Activated naive CD4-positive, alpha-beta T cell (primary cell): ENCODE results near the gene PHKB.
"Not testable (repeated sequence)": the region's sequence is repeated elsewhere in the genome, so short reads cannot be mapped to it uniquely, and the experiment has no call there.

ENCODE experiments used
- DNase-seq, 4 experiments: peaks; one replicate each; lab custom pipeline; 2025; lab: John Stamatoyannopoulos, UW

Gene PHKB

DNA sequence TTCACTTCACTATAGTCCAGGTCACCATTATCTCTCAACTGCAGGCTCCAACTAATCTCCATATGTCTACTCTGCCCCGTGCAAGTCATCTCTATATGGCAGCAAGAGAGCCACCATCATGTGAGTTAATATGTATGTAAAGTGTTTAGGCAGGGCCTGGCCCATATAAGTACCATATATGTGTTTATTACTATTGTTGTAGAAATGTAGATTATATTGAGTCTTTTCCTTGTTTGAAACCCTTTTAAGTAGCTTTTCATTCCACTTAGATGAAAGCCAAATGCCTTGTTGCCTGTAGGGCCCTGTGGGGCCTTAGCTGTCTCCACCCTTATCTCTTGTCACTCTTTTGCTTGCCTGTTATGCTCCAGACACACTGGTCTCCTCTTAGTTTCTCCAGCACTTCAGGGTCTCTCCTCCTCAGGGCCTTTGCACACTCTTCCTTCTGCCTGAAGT, 164.0 kb downstream of the PHKB start:
- DNase-seq, result no peak

- DNase-seq, result no peak
These were observed 165.1 kb downstream of the PHKB start for GRCh38 chr16:47626246-47626645.

DNA sequence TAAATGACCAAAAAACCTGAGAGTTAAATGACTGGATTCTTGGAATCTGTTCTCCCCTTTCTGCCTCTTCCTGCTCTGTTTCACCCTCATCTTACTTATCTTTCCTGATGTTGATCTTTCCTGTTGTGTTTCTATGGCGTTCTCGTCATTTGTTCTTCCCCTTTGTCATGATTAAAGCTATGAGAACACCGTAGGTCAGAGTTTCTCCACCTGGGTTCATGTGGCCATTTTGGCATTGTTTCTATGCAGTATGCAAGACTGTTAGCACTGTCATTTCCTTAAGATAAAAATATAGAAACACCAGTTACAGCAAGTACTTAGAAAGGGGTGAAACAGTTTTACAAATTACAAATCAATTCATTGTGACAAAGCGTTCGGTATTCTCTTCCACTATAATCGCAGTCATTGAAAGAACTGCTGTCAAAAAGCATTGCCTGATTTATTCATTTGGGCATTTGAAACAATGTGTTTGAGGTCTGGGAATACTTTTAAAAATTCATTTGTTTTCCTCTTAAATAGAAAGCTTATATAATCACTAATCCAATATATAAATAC, 166.0 kb downstream of the PHKB start:
- DNase-seq, result no peak

DNA sequence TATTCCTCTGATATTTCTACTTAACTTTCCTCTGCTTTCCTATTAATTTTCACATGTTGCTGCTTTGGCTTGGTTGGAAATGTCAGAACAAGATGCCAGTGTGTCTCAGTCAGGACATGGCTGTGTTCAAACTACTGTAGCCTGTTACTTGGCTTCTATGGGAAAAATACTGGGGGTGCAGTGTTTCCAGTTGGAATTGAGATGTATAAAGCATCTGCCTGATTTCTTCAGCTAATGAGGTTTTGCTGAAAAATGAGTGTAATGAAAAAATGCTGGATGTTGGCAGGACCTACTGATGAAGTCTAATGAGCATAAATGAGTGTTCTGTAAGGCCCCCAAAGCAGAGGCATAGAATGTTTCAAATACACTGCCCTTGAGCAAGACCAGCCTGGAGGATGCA, 166.6 kb downstream of the PHKB start:
- DNase-seq, result no peak

- no peak for DNase-seq
These were observed 170.0 kb downstream of the PHKB start for GRCh38 chr16:47631131-47631530.

- no peak for DNase-seq
These were observed 173.0 kb downstream of the PHKB start for GRCh38 chr16:47634126-47634525.

DNA sequence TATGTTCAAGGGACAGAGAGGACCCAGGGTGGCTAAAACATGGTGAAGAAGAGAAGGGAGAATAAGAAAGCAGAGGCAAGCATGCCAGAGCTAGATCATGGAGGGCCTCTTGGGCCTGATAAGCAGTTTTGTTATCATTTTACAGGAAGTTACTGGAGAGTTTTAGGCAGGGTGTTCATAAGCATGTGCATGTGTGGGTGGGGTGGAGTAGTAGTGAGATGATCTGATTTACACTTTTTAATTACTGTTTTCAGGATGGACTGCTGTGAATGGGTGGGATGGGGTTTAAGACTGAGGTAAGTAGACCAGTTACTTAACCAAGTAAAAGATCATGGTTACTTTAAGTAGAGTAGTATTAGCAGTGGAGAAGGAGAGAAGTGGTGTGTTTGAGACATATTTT, 173.6 kb downstream of the PHKB start:
- no peak for DNase-seq

DNA sequence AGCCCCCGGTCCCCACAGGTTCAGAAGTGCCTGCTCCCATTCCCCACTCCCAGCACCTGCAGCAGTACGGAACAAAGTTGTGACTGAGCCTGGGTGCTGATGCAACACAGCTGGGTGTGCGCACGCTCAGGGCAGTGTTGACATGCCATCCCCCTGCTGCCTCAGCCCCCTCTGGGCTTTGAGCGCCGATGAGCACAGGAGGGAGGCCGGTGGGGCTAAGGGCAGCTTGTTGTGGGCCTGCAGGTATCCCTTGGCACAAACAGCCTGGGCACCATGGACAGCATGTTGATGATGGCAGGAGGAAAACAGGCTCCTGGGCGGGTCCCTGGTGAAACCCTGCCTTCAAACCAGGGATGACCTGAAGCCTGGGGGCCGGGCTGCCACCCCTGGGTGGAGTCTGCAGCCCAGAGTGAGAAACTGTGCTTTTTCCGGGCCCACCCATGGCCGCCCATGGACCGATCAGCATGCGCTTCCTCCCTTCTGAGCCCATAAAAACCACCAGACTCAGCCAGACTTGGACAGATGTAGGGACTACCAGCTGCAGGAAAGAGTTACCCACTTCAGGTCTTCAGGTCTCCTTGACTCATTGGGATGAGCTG, 175.5 kb downstream of the PHKB start:
- DNase-seq, result no peak

- no peak for DNase-seq
These were observed 177.0 kb downstream of the PHKB start for GRCh38 chr16:47638175-47638574.

GRCh38 chr16:47640661-47641060, 179.5 kb downstream of the PHKB start:
- DNase-seq, result no peak

DNA sequence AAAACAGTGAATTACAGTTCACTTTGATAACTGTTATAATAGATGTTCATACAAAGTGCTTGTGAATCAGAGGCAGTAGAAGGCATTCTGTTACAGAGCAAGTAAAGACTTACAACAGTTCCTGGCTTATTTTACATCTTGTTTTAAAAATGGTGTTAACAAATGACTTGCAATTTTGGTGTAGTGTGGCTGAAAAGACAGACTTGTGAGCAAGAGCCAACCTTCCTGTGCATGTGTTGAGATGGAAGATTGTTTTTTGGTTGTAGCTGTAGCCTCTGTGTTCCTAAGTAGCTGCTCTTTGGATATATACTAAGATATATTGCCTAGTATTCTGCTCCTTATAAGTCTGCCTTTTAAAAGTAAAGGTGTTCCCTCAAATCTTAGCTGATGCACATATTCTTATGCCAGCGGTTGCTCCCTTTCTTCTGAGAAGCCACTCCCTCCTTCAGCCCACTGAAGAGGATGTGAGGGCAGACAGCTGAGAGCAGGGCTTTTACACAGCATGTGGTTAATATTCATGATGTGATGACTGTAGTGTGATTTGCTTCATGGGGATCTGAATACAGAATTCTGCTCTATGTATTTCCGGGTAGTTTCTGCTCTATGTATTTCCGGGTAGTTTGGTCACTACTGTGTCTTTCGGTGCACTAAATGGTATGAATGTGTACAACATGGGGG, 182.3 kb downstream of the PHKB start:
- DNase-seq, result no peak

DNA sequence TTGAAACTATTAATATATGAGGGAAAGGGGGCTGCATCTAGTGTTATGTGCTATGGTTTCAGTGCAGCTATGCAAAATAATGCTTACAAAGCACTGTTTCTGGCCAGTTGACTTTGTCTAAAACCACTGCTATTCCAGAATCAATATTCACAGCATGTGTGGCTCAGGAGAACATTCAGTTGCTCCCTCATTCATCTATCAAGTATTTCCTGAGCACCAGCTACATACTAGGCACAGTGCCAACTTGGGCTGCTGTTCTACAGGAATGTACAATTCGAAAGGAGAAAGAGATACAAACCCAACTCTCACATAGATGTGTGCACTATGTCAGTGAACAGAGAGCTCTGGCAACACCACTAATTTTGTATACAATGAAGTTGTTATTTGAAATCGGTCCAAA, 183.0 kb downstream of the PHKB start:
- DNase-seq, result no peak

- no peak for DNase-seq
These were observed 183.5 kb downstream of the PHKB start for GRCh38 chr16:47644661-47645060.

- no peak for DNase-seq
These were observed 185.8 kb downstream of the PHKB start for GRCh38 chr16:47646914-47647313.

DNA sequence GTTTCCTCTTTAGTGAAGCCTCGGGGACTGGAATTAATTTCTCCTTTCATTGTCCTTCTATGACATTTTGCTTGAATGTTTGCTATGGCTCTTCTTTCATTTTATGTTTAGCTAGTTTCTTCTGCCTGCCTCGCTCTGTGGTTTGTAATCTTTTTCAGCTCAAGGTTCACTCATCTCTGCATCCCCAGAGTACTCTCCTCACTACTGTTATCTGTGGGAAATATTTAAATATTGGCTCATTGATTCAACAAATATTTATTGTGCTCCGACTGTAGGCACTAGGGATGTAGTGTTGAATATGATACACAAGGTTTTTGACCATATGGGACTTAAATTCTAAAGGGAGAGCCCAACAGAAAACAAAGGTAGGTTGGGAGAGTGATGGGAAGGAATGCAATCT, 195.9 kb downstream of the PHKB start:
- DNase-seq, result no peak

- no peak for DNase-seq
These were observed 196.8 kb downstream of the PHKB start for GRCh38 chr16:47657977-47658376.

GRCh38 chr16:47660540-47660939, 199.4 kb downstream of the PHKB start:
- no peak for DNase-seq

DNA sequence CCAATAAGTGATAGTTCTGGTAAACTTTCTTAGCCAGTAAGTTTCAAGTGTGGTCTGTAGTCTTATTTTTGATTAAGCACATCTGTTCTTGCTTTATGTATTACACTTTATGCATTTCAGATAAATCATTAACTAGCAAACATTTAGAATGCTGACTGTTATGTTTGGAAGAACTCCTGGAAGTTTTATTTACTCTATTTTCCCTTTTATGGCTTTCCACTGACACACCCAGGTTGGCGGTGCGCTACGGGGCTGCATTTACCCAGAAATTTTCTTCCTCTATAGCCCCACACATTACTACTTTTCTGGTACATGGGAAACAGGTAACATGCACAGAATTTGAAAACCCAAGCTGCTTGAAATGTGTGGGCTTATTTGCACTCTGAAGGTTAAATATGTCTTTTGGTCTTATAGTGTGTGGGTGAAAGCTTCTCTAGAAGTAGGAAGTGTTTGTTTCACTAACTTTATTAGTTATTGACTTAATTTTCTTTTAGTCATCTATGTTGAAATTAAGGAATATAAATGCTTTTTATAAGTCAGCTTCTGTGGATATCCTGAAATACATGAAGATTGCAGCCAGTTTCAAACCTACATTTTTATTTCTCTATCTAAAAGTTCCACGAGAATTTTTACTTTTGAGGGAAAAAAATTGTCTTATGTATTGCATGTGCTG, 203.7 kb downstream of the PHKB start:
- DNase-seq, result no peak

GRCh38 chr16:47666434-47666833, 205.3 kb downstream of the PHKB start:
- no peak for DNase-seq

GRCh38 chr16:47667956-47668355, 206.8 kb downstream of the PHKB start:
- no peak for DNase-seq

DNA sequence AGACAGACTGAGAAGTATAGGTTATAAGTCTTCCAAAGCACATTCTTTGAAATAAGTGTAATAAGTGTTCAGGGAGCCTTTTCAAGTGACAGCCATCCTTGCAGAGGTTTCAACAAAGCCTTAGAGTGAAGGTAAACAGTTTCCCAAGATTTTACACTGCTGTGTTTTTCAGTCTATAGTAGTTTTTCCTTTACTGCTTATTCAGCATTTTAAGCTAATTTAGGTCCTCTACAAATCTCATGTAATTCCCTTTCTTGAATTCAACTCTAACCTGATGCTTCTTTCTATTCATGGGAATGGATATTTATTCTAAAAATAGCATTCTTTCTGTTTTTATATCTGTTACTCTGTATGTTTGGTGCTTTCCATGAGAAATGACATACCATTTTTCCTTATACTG, 211.3 kb downstream of the PHKB start:
- no peak for DNase-seq

GRCh38 chr16:47676635-47677177, 215.6 kb downstream of the PHKB start:
- DNase-seq, result no peak

GRCh38 chr16:47681571-47681970, 220.4 kb downstream of the PHKB start:
- not testable (repeated sequence) for DNase-seq
